Astrocyte of the hippocampus (primary cell): Measurements from ENCODE around the gene HOXA11.

Experiments used
- DNase-seq: peaks from one replicate; pipeline ENCODE4 v3.0.0; 2011; ENCODE audit warnings: low read depth, low spot score

The HOXA11 gene

GRCh38 chr7:27205325-27206280 lies 20.6 kb upstream of the HOXA11 start:
- DNase-seq: no peak

DNA sequence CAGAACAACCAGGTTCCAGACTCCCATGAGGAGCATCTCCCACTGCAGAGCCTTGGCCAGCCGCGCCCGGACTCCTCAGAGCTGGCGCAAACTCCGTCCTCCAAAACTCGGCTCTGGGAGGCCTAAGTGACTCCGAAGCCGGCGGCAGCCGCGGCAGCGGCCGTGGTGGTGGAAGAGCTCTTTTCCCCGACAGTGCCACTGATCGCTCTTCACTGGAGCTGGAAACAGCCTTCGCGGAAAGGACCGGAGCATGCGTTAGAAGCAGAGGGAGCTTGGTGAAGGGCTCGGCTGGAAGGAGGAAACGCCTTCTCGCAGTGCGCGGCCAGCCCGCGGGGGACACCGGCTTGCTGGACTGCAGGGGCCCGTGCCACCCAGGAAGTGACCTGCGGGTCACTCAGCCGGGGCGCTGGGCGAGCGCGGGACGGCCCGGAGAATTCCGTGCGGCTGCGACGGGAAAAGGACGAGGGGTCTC lies 19.9 kb upstream of the HOXA11 start:
- DNase-seq: no peak

- DNase-seq: no peak
Measured at GRCh38 chr7:27203964-27204594, 19.0 kb upstream of the HOXA11 start.

DNA sequence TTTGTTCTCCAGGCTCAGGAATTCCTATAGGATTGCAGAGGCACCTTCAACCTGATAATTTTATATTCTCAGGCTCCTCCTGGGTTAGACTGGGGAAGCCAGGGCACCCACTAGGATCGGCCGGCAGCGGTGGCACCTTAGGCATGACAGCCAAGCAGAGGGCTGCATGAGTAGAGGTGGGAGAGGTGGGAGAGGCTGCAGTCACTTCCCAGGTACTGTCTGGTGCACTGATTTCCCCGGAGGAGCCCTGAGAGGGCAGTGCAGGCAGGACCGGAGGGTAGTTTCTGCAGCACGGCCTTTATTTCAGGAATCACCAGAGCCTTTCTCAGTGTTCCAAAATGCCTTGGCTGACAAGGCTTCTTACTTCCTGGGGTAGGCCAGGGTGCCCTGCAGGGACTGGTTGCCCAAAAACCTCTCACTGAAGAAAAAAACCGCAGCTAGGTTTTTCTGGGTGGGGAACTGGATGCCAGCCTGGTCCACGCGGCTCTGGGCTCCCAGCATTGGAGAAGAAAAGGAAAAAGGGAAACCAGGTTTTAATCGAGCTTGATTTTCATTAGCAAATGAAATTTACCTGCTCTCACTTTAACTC lies 18.4 kb upstream of the HOXA11 start:
- no peak for DNase-seq

GRCh38 chr7:27202862-27203134 lies 17.8 kb upstream of the HOXA11 start:
- no peak for DNase-seq

DNA sequence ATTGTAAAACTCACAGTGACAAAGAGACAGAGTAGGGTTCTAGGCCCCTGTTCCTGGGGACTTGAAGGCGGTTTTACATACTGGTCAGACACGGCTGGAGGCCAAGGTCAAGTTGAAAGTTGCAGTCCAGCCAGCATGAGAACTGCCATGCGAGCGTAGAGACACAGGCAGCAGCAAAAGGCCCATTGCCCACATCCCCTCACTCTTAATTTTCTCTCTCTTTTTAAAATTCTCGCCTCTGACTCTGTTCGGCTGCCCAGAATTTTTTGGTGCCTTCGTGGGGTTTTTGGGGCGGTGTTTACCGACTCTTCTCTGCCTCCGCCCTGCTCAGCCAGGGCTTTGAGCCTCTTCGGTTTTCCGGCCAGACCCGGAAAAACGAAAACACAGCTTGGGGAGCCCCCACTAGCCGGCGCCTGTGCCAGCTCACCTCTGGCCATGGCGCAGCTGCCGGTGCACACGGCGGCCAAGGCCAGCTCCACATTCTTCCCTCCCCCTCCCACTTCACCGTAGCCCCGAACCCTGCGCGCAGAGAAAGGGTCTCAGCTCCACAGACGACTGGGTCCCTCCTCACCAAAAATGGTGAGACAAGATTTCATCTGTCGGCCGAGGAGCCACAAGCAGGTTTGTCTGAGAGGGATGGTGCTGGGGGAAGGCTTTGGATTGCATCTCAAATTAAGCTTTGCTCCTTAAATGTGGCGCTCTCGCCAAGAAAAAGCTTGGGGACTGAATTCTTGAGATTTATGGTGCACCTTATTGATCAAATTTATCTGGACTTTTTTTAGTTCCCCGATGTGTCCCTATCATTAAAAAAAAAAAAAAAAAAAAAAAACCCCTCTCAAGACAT lies 17.2 kb upstream of the HOXA11 start:
- no peak for DNase-seq

DNA sequence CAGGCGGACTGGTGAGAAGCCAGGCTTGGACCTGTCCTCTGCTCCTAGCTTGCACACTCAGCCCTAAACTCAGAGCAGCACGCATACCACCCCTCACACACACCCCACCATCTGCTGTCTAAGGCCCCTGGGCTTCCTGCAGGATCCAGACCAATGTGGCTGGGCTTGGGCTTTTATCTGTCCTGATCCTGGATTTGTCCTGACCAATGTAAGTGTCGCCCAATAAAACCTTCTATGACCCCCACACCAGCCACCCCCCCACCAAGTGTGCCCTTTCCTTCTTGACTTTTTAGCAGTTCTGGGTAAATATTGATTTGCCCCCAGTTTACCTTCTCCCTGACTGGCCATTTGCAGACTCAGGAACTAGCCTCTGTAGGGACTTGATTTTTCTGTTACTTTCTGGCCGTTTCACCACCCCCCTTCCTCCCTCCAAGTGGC lies 16.6 kb upstream of the HOXA11 start:
- DNase-seq: no peak

DNA sequence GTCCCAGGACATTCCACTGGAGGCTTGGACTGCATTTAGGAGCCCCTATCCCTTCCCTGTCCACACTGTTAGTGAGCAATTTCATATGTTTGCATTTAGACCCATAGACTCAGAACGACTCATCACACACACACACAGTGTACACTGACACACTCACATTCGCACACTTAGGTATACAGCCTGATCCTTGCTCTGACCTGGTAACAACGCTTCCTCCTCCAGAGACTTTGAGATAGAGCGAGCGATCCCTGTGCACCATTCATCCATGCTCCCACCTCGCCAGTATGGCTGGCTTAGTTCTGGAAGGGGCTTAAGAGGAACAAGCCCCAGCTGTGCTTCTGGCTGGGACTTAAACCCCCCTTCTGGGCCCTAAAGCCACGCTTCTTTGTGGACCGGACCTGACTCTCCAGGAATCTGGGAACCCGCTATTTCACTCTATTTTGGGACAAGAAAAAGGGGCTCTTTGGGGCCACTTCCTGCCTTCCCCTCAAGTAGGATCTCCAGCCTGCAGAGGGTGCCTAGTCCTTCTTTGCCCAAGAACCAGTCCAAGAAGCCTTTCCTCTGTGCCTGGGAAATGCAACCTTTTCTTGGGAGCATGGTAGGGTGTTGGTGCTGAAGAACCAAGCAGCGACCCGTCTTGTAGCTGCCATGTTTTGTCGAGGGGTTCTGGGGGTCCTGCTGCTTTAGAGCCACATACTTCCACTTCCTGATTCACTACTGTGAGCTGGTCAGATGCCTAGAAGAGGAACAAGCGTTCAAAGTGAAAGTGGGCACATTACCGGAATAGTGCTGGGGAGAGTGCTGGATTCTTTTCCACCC lies 15.9 kb upstream of the HOXA11 start:
- DNase-seq: no peak

GRCh38 chr7:27199849-27200760 lies 15.1 kb upstream of the HOXA11 start, which contains the start of gene HOXA13:
TSS of gene HOXA13 (minus strand) at chr7:27200091. CDS start at chr7:27200077, 14 bp downstream.
- DNase-seq: no peak

DNA sequence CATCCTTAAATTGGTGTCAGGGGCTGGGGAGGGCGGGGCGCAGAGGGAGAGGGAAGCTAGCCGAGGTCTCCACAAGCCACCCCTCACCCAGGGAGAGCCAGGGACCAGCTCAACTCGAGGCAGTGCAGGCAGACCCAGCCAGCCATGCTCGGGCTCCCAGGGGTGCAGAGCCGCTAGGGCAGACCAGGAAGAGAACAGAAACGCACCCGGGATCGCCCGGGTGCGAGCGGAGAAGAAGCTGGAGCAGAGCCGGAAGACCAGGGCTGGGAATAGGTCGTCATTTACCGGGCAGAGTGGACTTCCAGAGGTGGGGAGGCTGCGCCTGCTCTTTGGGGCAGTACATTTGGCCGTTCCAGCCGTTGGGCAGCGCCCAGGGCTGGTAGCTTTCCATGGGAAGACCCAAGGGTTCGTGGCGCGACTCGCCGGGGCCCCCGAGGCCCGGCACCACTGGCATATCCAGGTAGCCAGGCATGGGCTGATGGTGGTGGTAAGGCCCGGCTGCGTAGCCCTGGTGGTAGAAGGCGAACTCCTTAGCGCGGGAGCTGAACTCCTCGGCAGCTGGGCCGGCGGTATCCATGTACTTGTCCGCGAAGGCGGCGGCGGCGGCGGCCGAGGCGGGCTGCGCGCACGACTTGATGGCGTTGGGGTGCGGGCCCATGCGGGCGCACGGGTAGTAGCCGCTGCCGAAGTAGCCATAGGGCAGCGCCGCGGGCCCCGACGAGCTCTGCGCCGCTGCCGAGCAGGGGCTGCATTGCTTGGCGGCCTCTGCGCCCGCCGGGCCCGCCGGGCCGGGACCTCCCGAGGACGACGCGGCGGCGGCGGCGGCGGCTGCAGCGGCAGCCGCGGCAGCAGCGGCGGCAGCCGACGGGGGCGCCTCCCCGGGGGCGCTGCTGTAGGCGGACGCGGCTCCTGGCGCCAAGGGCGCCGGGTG lies 14.1 kb upstream of the HOXA11 start:
- DNase-seq: no peak

DNA sequence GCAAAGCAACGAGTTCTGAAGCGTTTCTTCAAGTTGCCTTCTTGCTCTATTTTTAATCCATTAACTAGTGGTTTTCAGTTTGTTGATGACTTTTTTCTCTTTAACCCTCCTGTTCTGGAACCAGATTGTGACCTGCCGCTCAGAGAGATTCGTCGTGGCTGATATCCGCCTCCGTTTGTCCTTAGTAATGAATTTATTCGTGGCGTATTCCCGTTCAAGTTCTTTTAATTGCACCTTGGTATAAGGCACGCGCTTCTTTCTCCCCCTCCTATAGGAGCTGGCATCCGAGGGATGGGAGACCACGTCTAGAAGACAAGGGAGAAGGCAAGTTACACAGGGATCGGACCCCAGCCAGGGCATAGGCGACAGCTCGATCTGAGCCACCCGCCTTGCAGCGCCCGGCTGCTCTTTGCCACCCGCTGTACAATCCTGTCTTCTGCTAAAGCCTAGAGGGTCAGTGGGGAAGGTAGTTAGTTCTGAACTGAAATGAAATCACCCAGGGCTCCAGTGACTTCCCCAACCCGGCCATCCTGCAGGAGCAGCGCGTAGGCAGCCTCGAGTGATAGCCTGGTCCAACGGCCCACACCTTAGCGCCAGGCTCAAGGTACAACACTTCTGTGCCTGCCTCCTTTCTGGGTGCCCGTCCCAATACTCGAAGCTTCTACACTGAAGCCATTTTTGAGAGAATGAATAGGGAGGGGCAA lies 13.3 kb upstream of the HOXA11 start:
- DNase-seq: no peak

DNA sequence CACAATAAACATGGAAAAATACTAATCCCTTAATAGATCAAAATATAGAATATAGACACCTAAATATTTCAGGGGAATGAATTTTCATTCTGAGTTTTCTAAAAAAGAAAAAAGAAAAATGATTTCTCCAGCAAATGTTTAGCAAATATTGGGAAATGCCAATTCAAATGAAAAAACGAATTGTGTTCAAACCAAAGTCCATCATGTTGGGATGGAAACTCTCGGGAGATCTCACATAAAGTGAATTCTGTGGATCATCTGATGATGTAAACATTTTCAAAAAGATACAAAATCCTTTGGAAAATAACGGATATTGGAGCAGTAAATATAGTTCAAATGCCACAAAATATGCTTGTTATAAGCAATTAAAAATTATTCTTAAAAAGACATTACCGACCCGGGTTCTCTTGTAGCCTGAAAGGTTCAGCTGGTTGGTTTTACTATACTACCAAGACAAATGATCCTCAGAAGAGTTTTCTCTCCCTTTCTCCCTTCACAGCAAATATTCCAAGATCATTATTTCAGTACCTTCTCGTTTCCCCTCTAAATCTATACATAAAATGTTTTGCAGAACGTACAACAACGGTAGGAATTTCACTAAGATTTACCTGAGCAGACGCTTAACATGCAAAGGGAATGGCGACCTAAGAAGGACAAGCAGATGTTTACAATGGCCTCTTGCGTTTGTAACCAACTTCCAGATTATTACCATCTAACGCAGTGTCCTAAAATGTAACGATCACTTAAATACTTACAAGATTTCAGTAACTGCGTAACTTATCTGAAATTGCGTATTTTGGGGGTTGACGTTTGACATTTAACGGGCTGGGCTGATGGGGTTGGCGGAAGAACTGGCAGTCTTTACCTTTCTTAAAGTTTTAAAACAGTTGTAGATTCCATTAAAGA lies 12.4 kb upstream of the HOXA11 start:
- no peak for DNase-seq

DNA sequence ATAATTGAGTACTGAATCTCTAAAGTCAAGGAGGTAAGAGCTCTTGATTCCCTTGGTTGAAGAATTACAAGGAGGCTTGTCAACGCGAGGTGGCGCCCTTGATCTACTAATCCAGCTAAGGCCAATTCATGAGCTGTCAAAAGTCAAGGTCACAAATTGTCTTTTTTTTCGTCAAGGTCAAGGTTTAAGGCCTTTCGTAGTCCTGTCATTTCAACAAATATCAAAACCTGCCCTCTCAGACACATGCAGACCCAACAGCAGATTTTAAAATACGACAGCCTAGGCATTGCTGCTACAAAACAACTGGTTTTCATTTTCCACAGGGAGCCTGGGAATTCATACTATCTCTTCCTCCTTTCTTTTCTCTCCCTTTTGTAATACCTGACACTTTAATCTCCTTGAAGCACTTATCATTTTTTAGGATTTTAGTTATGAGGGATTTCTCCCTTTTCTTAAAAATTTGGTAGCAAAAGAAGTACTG lies 11.3 kb upstream of the HOXA11 start:
- DNase-seq: peak; percentile 79

DNA sequence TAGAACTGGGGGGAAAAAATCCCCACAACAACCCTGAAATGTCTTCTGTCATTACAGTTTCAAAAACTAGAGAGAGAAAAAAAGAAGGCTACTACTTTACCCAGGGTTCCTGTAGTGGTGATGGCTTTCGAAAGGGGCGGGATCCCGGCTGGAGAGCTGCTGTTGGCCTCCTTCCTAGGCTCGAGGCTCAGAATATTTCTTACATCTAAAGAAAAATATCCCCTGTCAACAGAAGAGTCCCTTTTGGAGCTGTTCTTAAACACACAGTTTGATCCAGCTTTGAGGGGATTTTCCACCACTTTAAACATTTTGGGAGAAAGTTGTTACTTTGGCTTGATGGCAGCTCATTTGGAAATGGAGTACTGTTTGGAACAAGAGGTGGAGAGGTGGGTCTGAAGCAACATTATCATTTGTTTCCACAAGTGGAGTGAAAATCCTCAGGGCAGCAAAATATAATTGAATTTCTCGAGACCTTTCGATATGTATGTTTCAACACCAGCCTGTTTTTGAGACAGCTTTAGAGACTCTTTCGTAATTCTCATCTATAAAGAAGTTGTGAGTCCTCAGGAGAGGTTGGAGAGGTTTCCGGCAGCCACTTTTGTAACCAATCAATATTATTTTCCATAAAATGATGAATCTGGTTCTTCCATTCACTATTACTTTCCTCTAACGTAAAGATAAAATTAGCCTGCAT lies 9.8 kb upstream of the HOXA11 start:
- DNase-seq: no peak

DNA sequence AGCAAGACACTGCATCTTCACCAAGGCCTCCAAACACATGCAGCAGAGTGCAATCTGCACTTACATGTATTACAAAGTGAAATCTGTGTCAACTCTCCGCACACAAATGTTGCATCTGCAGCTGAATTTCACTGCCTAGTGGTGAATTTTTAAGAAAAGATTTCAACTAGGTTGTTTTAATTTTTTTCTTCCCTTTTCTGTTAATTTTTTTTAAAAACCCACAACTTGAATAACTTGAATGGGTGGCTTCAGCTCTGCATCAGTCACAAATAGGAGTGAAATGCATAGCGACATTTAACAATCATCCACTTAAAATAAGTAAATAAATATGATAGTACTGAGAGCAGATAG lies 8.9 kb upstream of the HOXA11 start:
- DNase-seq: no peak

- DNase-seq: no peak
Measured at GRCh38 chr7:27193335-27194001, 8.4 kb upstream of the HOXA11 start.
